NCI-H524 treated with DMSO at 0.1 percent for 48 hours (cell line): ENCODE results near the gene CHN2.

Experiments
- DNase-seq: peaks from one replicate; lab custom pipeline; 2025; lab: John Stamatoyannopoulos, UW

The CHN2 gene

DNA sequence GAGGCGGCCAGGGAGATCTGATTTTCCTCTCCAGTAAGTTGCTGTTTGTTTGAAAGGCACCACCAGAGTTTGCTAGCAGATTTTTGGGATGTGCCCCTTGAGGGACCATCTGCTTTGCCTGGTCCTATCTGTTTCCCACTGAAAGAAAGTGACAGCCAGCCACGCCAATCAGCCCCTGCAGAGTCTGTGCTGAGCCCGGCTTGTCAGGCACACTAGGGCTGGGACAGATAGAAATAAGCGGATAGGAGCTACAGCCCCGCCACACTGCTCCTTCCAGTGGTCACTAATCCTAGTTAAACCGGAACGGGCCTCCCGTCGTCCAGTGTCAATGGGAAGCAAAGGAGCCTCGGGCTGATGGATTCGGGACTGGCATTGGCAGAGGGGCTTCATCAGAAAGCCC lies 207.2 kb downstream of the CHN2 start:
- no peak for DNase-seq

DNA sequence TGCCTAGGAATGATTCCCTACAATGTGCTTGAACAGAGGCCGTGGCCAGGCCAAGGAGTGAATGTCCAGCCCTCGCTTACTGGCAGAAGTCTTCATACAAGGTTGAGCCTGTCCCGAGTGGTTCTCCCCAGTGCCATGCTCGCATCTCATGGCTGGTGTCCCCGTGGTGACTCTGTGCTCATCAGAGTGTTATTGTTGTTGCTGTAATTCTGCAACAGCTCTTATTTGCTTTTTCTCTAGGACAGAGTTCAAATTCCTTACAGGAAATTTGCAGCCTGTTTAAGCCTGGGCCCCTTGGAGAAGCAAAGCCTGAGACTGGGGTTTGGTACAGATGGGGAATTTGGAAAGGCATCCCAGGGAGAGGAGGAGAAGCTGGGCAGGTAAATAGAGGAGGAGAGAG lies 211.3 kb downstream of the CHN2 start:
- no peak for DNase-seq

DNA sequence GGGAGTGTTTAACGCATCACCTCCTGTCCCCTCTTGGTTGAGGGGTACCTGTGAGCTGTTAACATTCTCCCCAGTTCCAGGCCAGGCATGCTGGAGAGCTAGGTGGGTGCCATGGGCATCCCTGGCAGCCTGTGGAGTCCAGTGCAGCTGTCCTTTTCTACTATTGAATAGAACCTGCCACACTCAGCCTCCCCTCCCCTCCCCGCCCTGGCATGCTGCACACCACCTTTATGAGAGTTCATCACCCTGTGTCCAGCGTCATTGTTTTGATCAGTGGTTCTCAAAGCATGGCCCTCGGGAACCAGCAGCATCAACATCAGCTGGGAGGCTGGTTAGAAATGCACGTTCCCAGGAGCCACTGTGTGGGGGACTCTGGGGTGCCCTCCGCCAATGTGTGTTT lies 211.8 kb downstream of the CHN2 start:
- no peak for DNase-seq

- DNase-seq, result no peak
These were observed 214.3 kb downstream of the CHN2 start for GRCh38 chr7:29408841-29409243.

GRCh38 chr7:29410996-29411395 lies 216.4 kb downstream of the CHN2 start:
- DNase-seq, result no peak

GRCh38 chr7:29412912-29413311 lies 218.3 kb downstream of the CHN2 start:
- DNase-seq, result no peak

GRCh38 chr7:29413626-29414136 lies 219.1 kb downstream of the CHN2 start:
- DNase-seq, result no peak

DNA sequence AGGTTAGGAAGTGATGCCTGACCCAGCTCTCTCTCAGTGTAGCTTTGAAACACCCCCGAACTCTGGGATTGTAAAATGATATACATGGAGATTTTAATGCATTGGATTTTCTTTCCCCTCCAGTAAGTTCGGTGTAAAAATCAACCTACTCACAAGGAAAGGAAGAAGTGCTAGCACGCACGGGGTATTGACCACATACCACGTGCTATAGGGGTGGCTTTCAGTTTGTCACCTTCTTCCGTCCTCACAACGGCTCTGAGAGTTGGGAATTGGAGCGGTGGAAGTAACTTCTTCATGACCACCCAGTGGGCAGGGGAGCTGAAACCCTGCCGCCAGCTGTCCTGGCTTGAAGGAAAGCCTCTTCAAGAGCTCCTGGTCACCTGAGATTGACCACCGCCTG lies 219.6 kb downstream of the CHN2 start:
- no peak for DNase-seq

- DNase-seq, result no peak
These were observed 220.6 kb downstream of the CHN2 start for GRCh38 chr7:29415215-29415614.

DNA sequence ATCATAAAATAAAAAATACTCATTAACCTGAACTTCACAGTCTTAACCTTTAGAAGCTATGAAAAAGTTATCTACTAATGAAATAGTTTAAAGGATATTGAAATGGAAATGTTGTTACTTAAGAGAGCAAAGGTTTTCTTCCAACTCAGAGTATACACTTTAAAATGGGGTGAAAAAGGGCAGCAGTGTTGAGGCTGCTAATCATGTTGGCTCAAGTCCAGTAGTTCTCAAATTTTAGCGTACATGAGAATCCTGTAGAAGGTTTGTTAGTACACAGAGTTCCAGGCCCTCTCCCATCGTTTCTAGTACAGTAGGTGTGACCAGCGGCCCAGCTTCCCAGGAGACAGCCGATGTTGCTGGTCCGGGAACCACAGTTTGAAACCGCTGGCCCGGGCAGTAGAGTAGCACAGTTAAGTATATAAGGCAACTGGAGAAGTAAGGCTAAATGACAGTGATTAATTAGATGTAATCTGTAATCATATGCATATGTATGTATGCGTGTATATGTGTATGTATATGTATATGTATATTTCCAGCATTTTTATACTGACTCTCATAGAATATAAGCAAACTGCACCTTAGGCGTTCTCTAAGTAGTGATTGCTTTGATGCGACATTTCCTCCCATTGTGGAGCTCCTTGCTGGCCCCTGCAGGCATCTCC lies 221.8 kb downstream of the CHN2 start:
- no peak for DNase-seq

- DNase-seq, result no peak
These were observed 222.3 kb downstream of the CHN2 start for GRCh38 chr7:29416938-29417305.

DNA sequence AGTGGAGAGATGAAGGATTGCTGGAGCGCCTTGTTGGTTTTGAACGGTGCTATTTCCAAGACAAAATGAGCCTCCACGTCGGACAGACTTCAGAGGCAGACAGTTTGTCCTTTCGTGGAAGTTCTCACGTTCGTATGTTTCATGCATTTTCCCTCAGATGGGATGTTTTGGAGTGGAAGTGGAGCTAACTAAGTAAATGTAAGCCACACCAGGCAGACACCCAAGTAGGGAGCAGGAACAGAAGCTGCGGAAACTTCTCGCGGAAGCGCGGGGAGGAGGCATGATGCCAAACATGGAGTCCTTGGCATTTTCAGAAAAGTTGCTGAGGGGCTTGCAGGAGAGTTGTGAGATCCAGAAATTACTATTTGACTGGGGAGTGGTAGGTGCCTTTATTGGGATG lies 223.5 kb downstream of the CHN2 start:
- no peak for DNase-seq

- no peak for DNase-seq
These were observed 224.1 kb downstream of the CHN2 start for GRCh38 chr7:29418651-29419050.

GRCh38 chr7:29420011-29420410 lies 225.4 kb downstream of the CHN2 start:
- no peak for DNase-seq

DNA sequence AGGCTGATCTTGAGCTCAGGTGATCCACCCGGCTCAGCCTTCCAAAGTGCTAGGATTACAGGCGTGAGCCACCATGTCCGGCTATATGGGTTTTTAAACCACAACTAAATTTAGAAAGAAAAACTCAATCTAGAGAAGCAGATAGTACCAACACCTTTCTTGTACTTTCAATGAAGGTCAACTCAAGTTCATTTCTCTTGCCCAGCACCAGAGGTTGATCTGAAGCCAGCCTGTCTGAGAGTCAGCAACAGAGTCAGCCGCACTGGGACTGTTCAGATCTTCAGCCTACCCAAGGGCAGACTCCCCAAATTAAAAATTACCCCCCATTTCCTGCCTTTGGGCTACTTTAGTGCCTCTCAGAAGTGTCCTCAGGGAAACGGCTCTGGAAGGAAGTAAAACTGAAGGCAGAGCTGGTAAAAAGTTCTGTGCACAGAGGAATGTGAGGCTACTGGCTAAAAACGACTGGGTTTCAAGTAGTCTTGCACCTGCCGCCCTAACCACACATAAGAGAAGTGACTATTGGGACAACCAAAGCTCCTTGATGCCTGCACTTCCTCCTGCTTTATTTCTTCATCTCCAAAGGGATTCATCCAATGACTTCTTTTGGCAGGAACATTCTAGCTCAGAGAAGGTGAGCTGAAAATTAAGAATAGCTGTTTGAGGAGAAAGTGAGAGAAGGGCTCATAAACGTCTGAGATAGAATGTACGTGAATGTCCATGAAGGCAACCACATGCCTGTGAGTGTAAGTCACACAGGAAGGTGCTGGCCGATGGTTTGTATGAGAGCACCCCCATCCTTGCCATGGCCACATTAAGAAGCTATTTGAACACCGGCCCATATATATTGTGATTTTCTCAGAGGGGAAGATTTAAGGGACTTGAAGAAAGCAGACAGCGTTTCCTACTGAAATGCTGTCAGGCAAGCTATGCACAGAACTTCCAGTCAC lies 226.7 kb downstream of the CHN2 start:
- no peak for DNase-seq

DNA sequence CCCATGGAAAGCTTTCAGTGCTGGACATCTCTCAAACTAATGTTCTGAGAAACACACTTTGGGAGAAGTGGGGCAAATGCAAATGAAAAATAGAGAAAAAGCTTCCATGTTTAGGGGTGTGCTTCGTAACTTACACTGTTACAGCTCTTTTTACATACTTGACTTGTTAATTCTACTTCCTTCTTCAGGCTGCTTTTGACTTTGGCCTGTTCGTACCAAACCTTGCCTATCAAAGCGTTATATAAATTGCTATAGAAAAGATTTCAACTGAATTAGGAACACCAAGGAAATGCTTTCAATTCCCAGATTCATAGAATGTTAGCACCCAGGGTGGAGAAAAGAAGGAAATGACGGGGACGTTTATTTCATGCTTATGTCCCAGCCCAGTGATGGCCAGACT lies 228.3 kb downstream of the CHN2 start:
- DNase-seq, result no peak

- no peak for DNase-seq
These were observed 229.9 kb downstream of the CHN2 start for GRCh38 chr7:29424295-29424983.

- no peak for DNase-seq
These were observed 230.4 kb downstream of the CHN2 start for GRCh38 chr7:29424984-29425309.

GRCh38 chr7:29426587-29426986 lies 232.0 kb downstream of the CHN2 start:
- DNase-seq, result no peak

GRCh38 chr7:29429401-29429800 lies 234.8 kb downstream of the CHN2 start:
- DNase-seq, result no peak

DNA sequence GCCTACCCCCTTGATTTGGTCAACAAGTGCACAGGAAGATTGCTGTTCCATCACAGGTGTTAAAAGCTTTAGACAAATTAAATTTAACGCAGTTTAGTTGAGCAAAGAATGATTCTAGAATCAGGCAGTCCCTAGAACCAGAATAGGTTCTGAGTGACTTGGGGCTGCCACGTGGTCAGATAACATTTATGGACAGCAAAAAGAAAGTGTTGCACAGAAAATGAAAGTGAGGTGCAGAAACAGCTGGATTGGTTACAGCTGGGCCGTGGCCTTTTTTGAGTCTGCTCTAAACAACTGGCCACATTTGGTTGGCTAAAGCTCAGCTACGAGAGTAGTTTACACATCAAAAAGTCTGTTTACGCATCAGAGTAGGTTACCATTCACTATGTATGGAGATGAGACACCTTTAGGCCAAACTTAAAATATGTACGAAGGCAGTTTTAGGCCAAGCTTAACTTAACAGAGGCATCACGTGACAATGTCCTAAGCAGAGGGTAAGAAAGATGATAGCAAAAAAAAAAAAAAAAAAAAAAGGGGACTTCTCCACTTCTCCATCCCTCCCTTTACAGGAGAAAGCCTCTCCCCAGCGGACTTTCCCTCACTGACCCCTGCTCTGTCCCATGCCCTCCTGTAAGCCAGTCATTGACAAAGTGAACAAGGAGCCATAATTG lies 235.8 kb downstream of the CHN2 start:
- no peak for DNase-seq

DNA sequence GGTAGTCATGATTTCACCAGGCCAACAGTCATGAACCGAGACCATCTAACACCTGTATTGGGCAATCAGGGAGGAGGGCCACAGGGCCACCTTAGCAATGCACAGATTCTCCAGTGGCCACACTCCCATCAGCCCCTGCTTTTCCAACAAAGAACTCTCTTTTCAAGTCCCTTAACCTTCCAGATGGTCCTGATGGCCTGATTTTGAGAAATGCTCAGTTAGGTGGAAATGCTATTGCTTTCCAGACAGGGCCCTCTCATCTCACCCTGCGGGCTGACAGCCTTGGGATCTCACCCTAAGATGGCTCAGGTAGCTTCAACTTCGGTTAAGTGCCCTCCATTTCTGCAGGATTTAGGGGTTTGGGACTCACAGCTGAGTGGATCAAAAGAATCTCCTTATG lies 237.1 kb downstream of the CHN2 start:
- no peak for DNase-seq
